Raji (cell line): Measurements from ENCODE around the gene PWP2.
"Not testable (repeated sequence)": the region's sequence is repeated elsewhere in the genome, so short reads cannot be mapped to it uniquely, and the experiment has no call there.

Source experiments
- POLR2A ChIP-seq: IDR thresholded peaks from 2 replicates; pipeline ENCODE4 v1.6.1; 2011; ENCODE audit warnings: low read depth, low read length, control low read depth; ENCODE audit not compliant: insufficient read depth

The PWP2 gene

GRCh38 chr21:44107026-44107501 is at the start of gene PWP2:
Gene PWP2 (plus strand): TSS chr21:44107399. CDS start chr21:44107417, 18 bp downstream.
- not testable (repeated sequence) for TF ChIP-seq POLR2A

GRCh38 chr21:44057960-44058651 is 49.1 kb upstream of the PWP2 start:
- TF ChIP-seq POLR2A, result no peak

- TF ChIP-seq POLR2A, result no peak
These were observed 48.6 kb upstream of the PWP2 start for GRCh38 chr21:44058652-44058964.

GRCh38 chr21:44058981-44059380 is 48.2 kb upstream of the PWP2 start:
- no peak for TF ChIP-seq POLR2A

- TF ChIP-seq POLR2A, result no peak
These were observed 47.5 kb upstream of the PWP2 start for GRCh38 chr21:44059710-44060109.

- TF ChIP-seq POLR2A, result no peak
These were observed 44.8 kb upstream of the PWP2 start for GRCh38 chr21:44062380-44062779.

GRCh38 chr21:44063151-44063912 is 43.9 kb upstream of the PWP2 start:
- TF ChIP-seq POLR2A, result no peak

GRCh38 chr21:44064852-44065403 is 42.3 kb upstream of the PWP2 start:
- TF ChIP-seq POLR2A, result no peak

GRCh38 chr21:44065428-44065827 is 41.8 kb upstream of the PWP2 start:
- TF ChIP-seq POLR2A, result no peak

GRCh38 chr21:44066116-44066515 is 41.1 kb upstream of the PWP2 start:
- TF ChIP-seq POLR2A, result no peak

- no peak for TF ChIP-seq POLR2A
These were observed 40.0 kb upstream of the PWP2 start for GRCh38 chr21:44067011-44067839.

- TF ChIP-seq POLR2A, result no peak
These were observed 36.8 kb upstream of the PWP2 start for GRCh38 chr21:44070391-44070790.

GRCh38 chr21:44071359-44072104 is 35.7 kb upstream of the PWP2 start:
- TF ChIP-seq POLR2A, result no peak

GRCh38 chr21:44072111-44072510 is 35.1 kb upstream of the PWP2 start:
- TF ChIP-seq POLR2A, result no peak
